Sigmoid colon (tissue), 7 donors: ENCODE results near the gene ICOS. TPM values are rescaled to one million over a fixed set of nuclear protein-coding genes. Genes with fewer than 3 reads are reported as not detected.
"Not testable (repeated sequence)": the region's sequence is repeated elsewhere in the genome, so short reads cannot be mapped to it uniquely, and the experiment has no call there.

Source experiments
- DNase-seq: peaks from one replicate; pipeline ENCODE4 v3.0.0-alpha.2; 2019
- H3K27ac ChIP-seq, 4 donors: fragments of 200-600 bp; sonication (generic); one replicate each; pipeline ENCODE4 v1.5.1; 2016 to 2019; ENCODE audit warnings: mild to moderate bottlenecking in 1 of 4
- H3K27me3 ChIP-seq, 3 donors: fragments of 200-600 bp; sonication (generic); one replicate each; pipeline ENCODE4 v1.5.1; 2019; ENCODE audit warnings: mild to moderate bottlenecking in 1 of 3
- H3K36me3 ChIP-seq, 4 donors: fragments of 200-600 bp; sonication (generic); one replicate each; pipeline ENCODE4 v1.5.1; 2016 to 2019
- H3K4me1 ChIP-seq, 4 donors: fragments of 200-600 bp; sonication (generic); one replicate each; pipeline ENCODE4 v1.5.1; 2017 to 2019
- H3K4me3 ChIP-seq, 4 donors: fragments of 200-600 bp; sonication (generic); one replicate each; pipeline ENCODE4 v1.5.1; 2017 to 2019; ENCODE audit warnings: mild to moderate bottlenecking in 2 of 4, moderate library complexity in 1 of 4
- H3K9me3 ChIP-seq, 4 donors: fragments of 200-600 bp in 3 of 4; sonication (generic) in 3 of 4; one replicate each; pipeline versions ENCODE4 v1.5.1 to v1.6.1; 2013 to 2019
- CTCF ChIP-seq, 4 experiments: fragments of 450-650 bp in 3 of 4; fragments of 200-600 bp in 1 of 4; IDR thresholded peaks; one replicate each; pipeline ENCODE4 v1.5.1; 2016 to 2019; ENCODE audit warnings: antibody characterized with exemption in 4 of 4, mild to moderate bottlenecking in 3 of 4, moderate library complexity in 2 of 4
- EP300 ChIP-seq, 4 donors: sonication (generic); formaldehyde crosslinking; IDR thresholded peaks; one replicate each; pipeline ENCODE4 v1.6.1; 2017; ENCODE audit warnings: antibody characterized with exemption in 4 of 4
- POLR2A ChIP-seq, 2 donors: fragments of 450-650 bp; IDR thresholded peaks; one replicate each; pipeline ENCODE4 v1.6.1; 2016; ENCODE audit warnings: antibody characterized with exemption in 2 of 2, mild to moderate bottlenecking in 2 of 2, moderate library complexity in 2 of 2
- POLR2AphosphoS5 ChIP-seq, 4 donors: sonication (generic); formaldehyde crosslinking; IDR thresholded peaks; one replicate each; pipeline ENCODE4 v1.6.1; 2017; ENCODE audit warnings: antibody characterized with exemption in 4 of 4
- WGBS, 2 donors: extraction: QIAGEN DNeasy Blood & Tissue Kit; methylation state at CpG; one replicate each; pipeline ENCODE4 v1.1.7; 2013; 5-methylcytosine and 5-hydroxymethylcytosine counted together
- intact Hi-C: fragments of 100-400 bp; cut with DNase I; formaldehyde crosslinking; loops from one replicate; pipeline ENCODE4 v1.15.1; 2023
- polyA plus RNA-seq, 3 donors: library from polyadenylated mRNA; stranded (reverse); fragments of 200-250 nt; gene quantifications; one replicate each; pipeline ENCODE4 v1.2.3, GENCODE V29; 2013
- total RNA-seq, 4 donors: library from RNA; depleted of rRNA; stranded (reverse); fragments of >200 nt; gene quantifications; one replicate each; pipeline ENCODE4 v1.1.0, GENCODE V29; 2016
- donor health status: healthy with polysubstance abuse.
- donor health status: Bipolar disorder and iron deficiency.
- donor health status: healthy.

The ICOS gene
- total and polyA plus RNA-seq, 7 donors, result 0.27 to 6.4 TPM; not detected in 5

- no peak for TF ChIP-seq CTCF (IDR thresholded peaks at IDR 0.05)
- no peak for TF ChIP-seq POLR2A (IDR thresholded peaks at IDR 0.05)
- no peak for TF ChIP-seq EP300 (IDR thresholded peaks at IDR 0.05)
- TF ChIP-seq POLR2AphosphoS5 (IDR thresholded peaks at IDR 0.05), result no peak
- Histone ChIP-seq H3K27me3 (no peaks in the 10 kb centered on the region), H3K4me3 (no peak overlapping the region), H3K36me3 (no peaks in the 10 kb centered on the region), H3K9me3 (no peaks in the 10 kb centered on the region), H3K27ac (no peak overlapping the region), H3K4me1 (peaks cover 0 to 9% (median 6%) of the 10 kb centered on the region in 4 donors)
- WGBS, 2 donors, result 82 to 87% methylated on average over 2 of the region's 2 CpGs
- no peak for DNase-seq
- intact Hi-C loops, result no loop called here
Measured at GRCh38 chr2:203960811-203961210, 24.2 kb downstream of the ICOS start.

DNA sequence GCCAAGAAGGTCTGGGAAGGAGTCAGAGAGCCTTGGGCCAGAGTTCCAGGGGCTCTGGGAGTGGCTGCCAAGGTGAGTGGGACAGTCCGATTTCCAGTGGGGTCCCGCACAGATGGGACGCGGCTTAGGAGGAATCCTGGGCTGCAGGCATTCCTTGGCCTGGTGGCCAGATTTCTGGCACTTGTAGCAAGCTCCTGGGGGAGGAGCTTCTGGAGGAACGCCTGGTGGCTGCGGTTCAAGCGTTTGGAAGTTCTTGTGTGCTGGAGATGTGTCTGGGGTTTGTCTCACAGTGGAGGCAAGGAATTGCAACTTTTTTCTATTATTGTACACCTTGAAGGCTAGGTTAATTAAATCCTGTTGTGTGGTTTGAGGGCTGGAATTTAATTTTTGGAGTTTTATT lies 28.6 kb downstream of the ICOS start:
- intact Hi-C loops, result not testable (repeated sequence)
- DNase-seq, result peak; percentile 75

GRCh38 chr2:203971251-203971650 lies 34.7 kb downstream of the ICOS start:
- no peaks in the 10 kb centered on the region for H3K27me3 ChIP-seq
- DNase-seq, result no peak
- TF ChIP-seq POLR2AphosphoS5 (IDR thresholded peaks at IDR 0.05) (no peak), CTCF (IDR thresholded peaks at IDR 0.05) (no peak), EP300 (IDR thresholded peaks at IDR 0.05) (no peak), POLR2A (IDR thresholded peaks at IDR 0.05) (no peak)
- intact Hi-C loops, result no loop called here
- no peaks in the 10 kb centered on the region for H3K9me3 ChIP-seq
- H3K27ac ChIP-seq, result no peak overlapping the region
- peaks cover 0 to 15% (median 7%) of the 10 kb centered on the region in 4 donors for H3K4me1 ChIP-seq
- H3K36me3 ChIP-seq, result no peaks in the 10 kb centered on the region
- H3K4me3 ChIP-seq, result no peak overlapping the region
- WGBS, 2 donors, result 82 to 88% methylated on average over 5 of the region's 5 CpGs

More for the DNA sequence above, 28.6 kb downstream of the ICOS start:
- H3K4me3 ChIP-seq, H3K27ac ChIP-seq, H3K36me3 ChIP-seq, H3K9me3 ChIP-seq, H3K27me3 ChIP-seq: not testable (repeated sequence)
- TF ChIP-seq POLR2AphosphoS5 (IDR thresholded peaks at IDR 0.05), result peak in 2 of 4 donors; percentile 12 to 23
- 83 to 85% methylated on average over 7 of the region's 7 CpGs for WGBS, 2 donors
- H3K4me1 ChIP-seq, result peaks cover 0 to 11% (median 8%) of the 10 kb centered on the region in 4 donors

GRCh38 chr2:203972066-203972465 lies 35.5 kb downstream of the ICOS start:
- DNase-seq, result no peak
- H3K4me1 ChIP-seq, result peaks cover 0 to 15% (median 7%) of the 10 kb centered on the region in 4 donors
- TF ChIP-seq POLR2AphosphoS5 (IDR thresholded peaks at IDR 0.05) (no peak), EP300 (IDR thresholded peaks at IDR 0.05) (no peak), POLR2A (IDR thresholded peaks at IDR 0.05) (no peak), CTCF (IDR thresholded peaks at IDR 0.05) (no peak)
- no peak overlapping the region for H3K4me3 ChIP-seq
- intact Hi-C loops, result no loop called here
- no peak overlapping the region for H3K27ac ChIP-seq
- no peaks in the 10 kb centered on the region for H3K36me3 ChIP-seq
- no peaks in the 10 kb centered on the region for H3K9me3 ChIP-seq
- no peaks in the 10 kb centered on the region for H3K27me3 ChIP-seq

DNA sequence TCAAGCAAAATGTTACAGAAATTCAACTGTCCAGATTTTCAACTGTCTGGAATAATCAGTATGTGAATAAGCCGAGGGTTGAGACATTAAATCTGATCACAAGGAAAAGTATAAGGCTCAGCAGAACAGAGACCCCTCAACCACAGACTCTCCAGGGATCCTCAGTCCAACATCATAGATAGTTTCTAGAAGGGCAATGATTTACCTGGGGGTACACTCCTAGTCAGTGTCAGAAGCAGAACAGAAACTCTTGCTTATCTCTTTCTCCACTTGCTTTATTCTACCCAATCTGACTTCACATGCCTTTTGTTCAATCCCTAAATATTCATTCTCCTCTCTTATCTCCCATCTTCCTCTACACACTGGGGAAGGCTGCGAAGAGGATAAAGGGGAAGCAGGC lies 36.4 kb downstream of the ICOS start:
- no peak overlapping the region for H3K27ac ChIP-seq
- DNase-seq, result no peak
- WGBS, 2 donors, result 96 to 97% methylated on average over 2 of the region's 2 CpGs
- H3K27me3 ChIP-seq, result no peaks in the 10 kb centered on the region
- TF ChIP-seq CTCF (IDR thresholded peaks at IDR 0.05), result no peak
- no peak for TF ChIP-seq EP300 (IDR thresholded peaks at IDR 0.05)
- no peak for TF ChIP-seq POLR2A (IDR thresholded peaks at IDR 0.05)
- no peak for TF ChIP-seq POLR2AphosphoS5 (IDR thresholded peaks at IDR 0.05)
- no peaks in the 10 kb centered on the region for H3K36me3 ChIP-seq
- intact Hi-C loops, result no loop called here
- H3K9me3 ChIP-seq, result no peaks in the 10 kb centered on the region
- peaks cover 0 to 20% (median 7%) of the 10 kb centered on the region in 4 donors for H3K4me1 ChIP-seq
- H3K4me3 ChIP-seq, result no peak overlapping the region
